IMR-90 (cell line): ENCODE measurements around the gene DIP2B. TPM values are rescaled to one million over a fixed set of nuclear protein-coding genes. Genes with fewer than 3 reads are reported as not detected.
A peak's percentile ranks its signal among the peaks of the same experiment; 100 is the strongest.

Experiments
- ATAC-seq: fragments of 200-7000 bp; cut with Tn5 transposase; 2 replicates; pipeline ENCODE4 v1.9.1; 2020; ENCODE audit warnings: low read depth, mild to moderate bottlenecking, moderate library complexity
- BruUV-seq: library from RNA; stranded (reverse); fragments of 400-500 nt; replicated peaks from 2 replicates; lab custom pipeline; 2021; lab: Mats Ljungman, UMichigan
- CTCF ChIA-PET: fragments of 300-600 bp; formaldehyde crosslinking; extraction: SDS; loops from one replicate; lab custom pipeline; 2021; ENCODE audit warnings: antibody characterized with exemption; lab: Yijun Ruan, JAX
- POLR2A ChIA-PET: fragments of 300-600 bp; sonication (Branson Sonifier 250); formaldehyde crosslinking; loops from one replicate; lab custom pipeline; 2022; ENCODE audit warnings: antibody characterized with exemption; ENCODE audit not compliant: unreplicated experiment; lab: Charles Lee
- DNase-seq: peaks from one replicate; pipeline ENCODE4 v3.0.0; 2013
- H2AFZ ChIP-seq: replicated peaks from 2 replicates; pipeline ENCODE3; 2013; ENCODE audit warnings: low read length, mild to moderate bottlenecking; ENCODE audit not compliant: poor library complexity
- H2AK5ac ChIP-seq: 2 replicates; pipeline ENCODE4 v1.6.1; 2013; ENCODE audit warnings: low read depth, low read length, inconsistent platforms
- H2AK9ac ChIP-seq: replicated peaks from 2 replicates; pipeline ENCODE3; 2013; ENCODE audit warnings: mild to moderate bottlenecking, low read depth, low read length, moderate library complexity; ENCODE audit not compliant: poor library complexity
- H2BK120ac ChIP-seq: 2 replicates; pipeline ENCODE4 v1.6.1; 2013; ENCODE audit warnings: low read depth, low read length, inconsistent platforms
- H2BK15ac ChIP-seq: 3 replicates; pipeline ENCODE4 v1.6.1; 2013; ENCODE audit warnings: low read depth, low read length, inconsistent platforms
- H2BK20ac ChIP-seq: 2 replicates; pipeline ENCODE4 v1.6.1; 2013; ENCODE audit warnings: low read depth, mild to moderate bottlenecking, inconsistent platforms, low read length, moderate library complexity
- H2BK5ac ChIP-seq: 2 replicates; pipeline ENCODE4 v1.6.1; 2013; ENCODE audit warnings: mild to moderate bottlenecking, low read depth, low read length, inconsistent platforms; ENCODE audit not compliant: poor library complexity, severe bottlenecking
- H3K14ac ChIP-seq: replicated peaks from 2 replicates; pipeline ENCODE4 v1.6.1; 2013; ENCODE audit warnings: low read depth, low read length, inconsistent platforms
- H3K18ac ChIP-seq: 2 replicates; pipeline ENCODE4 v1.6.1; 2013; ENCODE audit warnings: low read depth, low read length, control low read depth
- H3K23ac ChIP-seq: 2 replicates; pipeline ENCODE4 v1.6.1; 2013; ENCODE audit warnings: low read depth, low read length, inconsistent platforms
- H3K27ac ChIP-seq: 2 replicates; pipeline ENCODE4 v1.5.1; 2013; ENCODE audit warnings: mild to moderate bottlenecking, control low read depth, low read length; ENCODE audit not compliant: insufficient read depth
- H3K27me3 ChIP-seq: 2 replicates; pipeline ENCODE4 v1.6.1; 2013; ENCODE audit warnings: low read length; ENCODE audit not compliant: control insufficient read depth, insufficient read depth
- H3K36me3 ChIP-seq: 2 replicates; pipeline ENCODE4 v1.6.1; 2013; ENCODE audit warnings: low read length, mixed read lengths; ENCODE audit not compliant: control insufficient read depth, insufficient read depth
- H3K4ac ChIP-seq: 2 replicates; pipeline ENCODE4 v1.6.1; 2013; ENCODE audit warnings: low read depth, low read length, inconsistent platforms
- H3K4me1 ChIP-seq: 2 replicates; pipeline ENCODE4 v1.6.1; 2013; ENCODE audit warnings: low read length, mixed read lengths; ENCODE audit not compliant: control insufficient read depth, insufficient read depth
- H3K4me2 ChIP-seq: 2 replicates; pipeline ENCODE4 v1.6.1; 2013; ENCODE audit warnings: low read depth, mild to moderate bottlenecking, control low read depth, low read length, moderate library complexity
- H3K4me3 ChIP-seq: 2 replicates; pipeline ENCODE4 v1.5.1; 2013; ENCODE audit warnings: low read depth, mild to moderate bottlenecking, control low read depth, low read length, moderate library complexity; ENCODE audit not compliant: insufficient read depth
- H3K56ac ChIP-seq: 2 replicates; pipeline ENCODE4 v1.6.1; 2013; ENCODE audit warnings: low read length, inconsistent platforms; ENCODE audit not compliant: insufficient read depth; ENCODE audit errors: extremely low read depth
- H3K79me1 ChIP-seq, 2 experiments: 2 replicates each; pipeline ENCODE4 v1.6.1; 2013; ENCODE audit warnings: low read length in 2 of 2, inconsistent platforms in 1 of 2, low read depth in 1 of 2
- H3K9ac ChIP-seq: 2 replicates; pipeline ENCODE4 v1.6.1; 2013; ENCODE audit warnings: low read depth, low read length, control low read depth
- H3K9me1 ChIP-seq: 2 replicates; pipeline ENCODE4 v1.6.1; 2013; ENCODE audit warnings: low read length, inconsistent platforms; ENCODE audit not compliant: insufficient read depth
- H3K9me3 ChIP-seq: 2 replicates; pipeline ENCODE4 v1.6.1; 2013; ENCODE audit warnings: low read length; ENCODE audit not compliant: control insufficient read depth, insufficient read depth
- H4K20me1 ChIP-seq: 2 replicates; pipeline ENCODE4 v1.6.1; 2013; ENCODE audit warnings: low read length, inconsistent platforms; ENCODE audit not compliant: insufficient read depth
- H4K5ac ChIP-seq: 2 replicates; pipeline ENCODE4 v1.6.1; 2013; ENCODE audit warnings: mild to moderate bottlenecking, low read depth, low read length, control low read depth
- H4K8ac ChIP-seq, 2 experiments: 2 replicates each; pipeline ENCODE4 v1.6.1; 2013; ENCODE audit warnings: low read depth in 2 of 2, low read length in 2 of 2, control low read depth in 1 of 2, inconsistent platforms in 1 of 2
- H4K91ac ChIP-seq: 2 replicates; pipeline ENCODE4 v1.6.1; 2013; ENCODE audit warnings: low read depth, low read length, inconsistent platforms; ENCODE audit not compliant: insufficient read depth
- FOS ChIP-seq: fragments of 150-350 bp; IDR thresholded peaks from 2 replicates; pipeline ENCODE4 v1.6.1; 2016; ENCODE audit warnings: low read depth, low read length
- WGBS, 2 experiments: methylation state at CpG; one replicate each; pipeline versions ENCODE4 v1.1.5 to v1.1.7; 2013; ENCODE audit warnings: missing lambda C conversion rate in 2 of 2; ENCODE audit not compliant: insufficient read length in 1 of 2; ENCODE audit errors: extremely low coverage in 2 of 2; 5-methylcytosine and 5-hydroxymethylcytosine counted together
- dilution Hi-C: fragments of 300-500 bp; cut with HindIII; formaldehyde crosslinking; loops from one replicate; pipeline ENCODE4 v1.14.3; 2018; ENCODE audit warnings: low sequenced_read_pairs; ENCODE audit not compliant: unreplicated experiment
- in situ Hi-C: fragments of 300-500 bp; cut with MboI; formaldehyde crosslinking; loops from 3 replicates; pipeline ENCODE4 v1.14.3; 2019; ENCODE audit warnings: low sequenced_read_pairs, inconsistent platforms, mixed read lengths
- intact Hi-C: fragments of 100-400 bp; cut with micrococcal nuclease; formaldehyde crosslinking; loops from 2 replicates; pipeline ENCODE4 v1.10.0; 2022
- polyA plus RNA-seq, 3 experiments: library from polyadenylated mRNA; depleted of rRNA; stranded (reverse); fragments of >200 nt; gene quantifications; 2 replicates each; pipeline ENCODE4 v1.2.3, GENCODE V29; 2012; ENCODE audit warnings: low replicate concordance in 1 of 3
- total RNA-seq: library from RNA; depleted of rRNA; stranded (reverse); fragments of >200 nt; gene quantifications from 2 replicates; pipeline ENCODE4 v1.2.3, GENCODE V29; 2012

The DIP2B gene
- total and polyA plus RNA-seq, 2 of the 4 experiments (the other 2 are of a cell fraction) = 7.7 to 12.9 TPM

DNA sequence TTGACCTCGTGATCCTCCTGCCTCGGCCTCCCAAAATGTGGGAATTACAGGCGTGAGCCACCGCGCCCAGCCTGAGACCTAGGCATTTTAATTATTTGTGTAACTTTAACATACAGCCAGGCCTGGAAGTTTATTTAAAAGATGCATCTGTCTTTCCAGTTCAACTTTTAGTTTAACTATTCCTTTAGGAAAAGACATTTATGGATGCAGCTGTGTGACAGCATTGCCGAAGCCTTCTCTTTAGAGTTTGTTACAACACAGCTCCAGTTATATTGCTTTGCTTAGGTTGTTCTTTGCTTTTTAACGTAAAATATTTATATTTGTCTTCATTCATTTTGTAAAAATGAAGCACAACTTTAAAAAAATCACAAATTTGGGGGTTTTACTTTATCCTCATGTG is 67.0 kb downstream of the DIP2B start:
- no peak for TF ChIP-seq FOS
- ChIA-PET CTCF (no interaction called here), POLR2A (no interaction called here)
- Histone ChIP-seq H3K4me2 (no peak overlapping the region), H4K5ac (no peak overlapping the region), H3K14ac (no peak overlapping the region), H3K23ac (no peak overlapping the region), H2AK5ac (peak overlapping the region; percentile 62; the same call in 1 of the 2 replicates), H3K27ac (peak overlapping the region; percentile 29; the same call in 1 of the 2 replicates), H3K9ac (no peak overlapping the region), H3K27me3 (no peaks in the 10 kb centered on the region), H3K9me1 (peaks cover 19% of the 10 kb centered on the region), H2BK5ac (peak overlapping the region; percentile 47), H2BK120ac (no peak overlapping the region), H3K4me1 (peaks cover 29% of the 10 kb centered on the region), H3K56ac (no peak overlapping the region), H2BK15ac (no peak overlapping the region), H2AFZ (no peak overlapping the region), H2AK9ac (no peak overlapping the region), H3K4me3 (no peak overlapping the region), H3K79me1 (peaks cover 24 to 71% of the 10 kb centered on the region in 2 experiments), H4K8ac (no peak overlapping the region), H4K20me1 (peaks cover 33% of the 10 kb centered on the region; the same call in 1 of the 2 replicates), H2BK20ac (no peak overlapping the region), H3K4ac (no peak overlapping the region), H3K9me3 (no peaks in the 10 kb centered on the region), H3K36me3 (no peaks in the 10 kb centered on the region), H3K18ac (peak overlapping the region; percentile 48; the same call in 1 of the 2 replicates), H4K91ac (no peak overlapping the region)
- no CpG with 5 or more reads among the region's 7 CpGs for WGBS, 2 experiments
- no TSS peak for BruUV-seq
- no peak for ATAC-seq
- in situ Hi-C loops = no loop called here
- dilution Hi-C loops = no loop called here
- no peak for DNase-seq
- intact Hi-C loops = loop anchor here (5.0 kb wide), 3 partner anchors 51 to 66 kb away; no protein-coding TSS in a partner anchor
